ENCODE results near the gene CSPG5. TPM values are rescaled to one million over a fixed set of nuclear protein-coding genes. Genes with fewer than 3 reads are reported as not detected.

Gene CSPG5
- total and polyA plus RNA-seq, 5 donors from 2014 or later, result 0.25 TPM; not detected in 4

DNA sequence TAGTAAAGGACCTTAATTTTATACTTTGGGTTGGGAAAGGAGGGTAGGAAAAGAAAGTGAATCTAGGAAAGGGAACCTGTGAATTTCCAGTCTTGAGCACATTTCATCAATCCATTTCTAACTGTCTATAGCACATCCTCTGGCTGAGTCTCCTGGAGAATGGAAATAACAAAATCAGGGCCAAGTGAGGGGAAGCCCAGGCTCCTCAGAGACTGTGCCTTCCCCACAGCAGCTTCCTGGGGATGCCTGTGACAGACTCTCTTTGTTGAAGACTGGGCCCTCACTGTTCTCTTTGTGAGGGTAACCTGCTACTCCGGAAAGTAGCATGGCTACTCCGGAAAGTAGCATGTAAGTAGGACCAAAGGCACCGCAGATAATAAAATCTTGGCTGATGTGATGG is 22.6 kb upstream of the CSPG5 start:
- Histone ChIP-seq H3K4me3 (ENCODE audit: low read depth, low read length) (no peak overlapping the region), H3K27ac (ENCODE audit: insufficient read depth, low read length, poor library complexity, severe bottlenecking) (no peak overlapping the region), H3K4me1 (ENCODE audit: control insufficient read depth, insufficient read depth, low read length, poor library complexity, severe bottlenecking) (no peaks in the 10 kb centered on the region), H3K36me3 (ENCODE audit: control insufficient read depth, insufficient read depth, low read length) (peaks cover 44% of the 10 kb centered on the region), H3K27me3 (ENCODE audit: control insufficient read depth, insufficient read depth, low read length) (no peaks in the 10 kb centered on the region), H3K9me3 (ENCODE audit: control insufficient read depth in 2 of 2, low read length in 2 of 2) (no peaks in the 10 kb centered on the region)
- H3K36me3 Mint-ChIP-seq, result peaks cover 35% of the 10 kb centered on the region
- H3K27ac Mint-ChIP-seq, result no peak overlapping the region
- DNase-seq, result no peak
- H3K9me3 Mint-ChIP-seq, result peaks cover 0 to 2% (median 0%) of the 10 kb centered on the region in 7 donors
- no peaks in the 10 kb centered on the region for H3K27me3 Mint-ChIP-seq
- ATAC-seq (ENCODE audit: low read depth in 2 of 2), result no peak
- no peak overlapping the region for H3K4me3 Mint-ChIP-seq
- H3K4me1 Mint-ChIP-seq, result peaks cover 0 to 8% (median 3%) of the 10 kb centered on the region in 4 donors

DNA sequence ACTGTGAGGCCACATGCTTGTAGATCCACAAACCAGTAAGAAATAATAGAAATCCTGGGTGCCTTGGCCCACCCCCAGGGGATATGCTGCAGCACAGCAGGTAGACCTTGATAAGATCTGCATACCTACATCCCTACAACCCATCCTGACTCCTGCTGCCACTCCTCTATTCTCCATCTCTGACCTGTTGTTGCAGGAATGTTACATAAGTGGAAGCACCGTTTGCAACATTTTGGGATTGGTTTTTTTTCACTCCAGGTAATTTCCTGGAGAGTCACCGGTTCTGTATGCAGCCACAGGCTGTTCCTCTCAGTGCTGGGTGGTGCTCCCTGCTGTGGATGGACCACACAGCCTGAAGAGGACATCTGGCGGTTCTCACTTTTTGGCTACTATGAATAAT is 16.1 kb upstream of the CSPG5 start:
- Histone ChIP-seq H3K4me3 (ENCODE audit: low read depth, low read length) (no peak overlapping the region), H3K9me3 (ENCODE audit: control insufficient read depth in 2 of 2, low read length in 2 of 2) (no peaks in the 10 kb centered on the region), H3K4me1 (ENCODE audit: control insufficient read depth, insufficient read depth, low read length, poor library complexity, severe bottlenecking) (no peaks in the 10 kb centered on the region), H3K27ac (ENCODE audit: insufficient read depth, low read length, poor library complexity, severe bottlenecking) (no peak overlapping the region), H3K36me3 (ENCODE audit: control insufficient read depth, insufficient read depth, low read length) (peaks cover 36% of the 10 kb centered on the region), H3K27me3 (ENCODE audit: control insufficient read depth, insufficient read depth, low read length) (no peaks in the 10 kb centered on the region)
- Mint-ChIP-seq H3K27ac (peak overlapping the region in 1 of 3 donors; percentile 82), H3K4me1 (peaks cover 0 to 8% (median 5%) of the 10 kb centered on the region in 4 donors), H3K27me3 (no peaks in the 10 kb centered on the region), H3K9me3 (peaks cover 0 to 2% (median 0%) of the 10 kb centered on the region in 7 donors), H3K36me3 (peaks cover 48% of the 10 kb centered on the region), H3K4me3 (no peak overlapping the region)
- no peak for ATAC-seq (ENCODE audit: low read depth in 2 of 2)
- DNase-seq, result no peak

DNA sequence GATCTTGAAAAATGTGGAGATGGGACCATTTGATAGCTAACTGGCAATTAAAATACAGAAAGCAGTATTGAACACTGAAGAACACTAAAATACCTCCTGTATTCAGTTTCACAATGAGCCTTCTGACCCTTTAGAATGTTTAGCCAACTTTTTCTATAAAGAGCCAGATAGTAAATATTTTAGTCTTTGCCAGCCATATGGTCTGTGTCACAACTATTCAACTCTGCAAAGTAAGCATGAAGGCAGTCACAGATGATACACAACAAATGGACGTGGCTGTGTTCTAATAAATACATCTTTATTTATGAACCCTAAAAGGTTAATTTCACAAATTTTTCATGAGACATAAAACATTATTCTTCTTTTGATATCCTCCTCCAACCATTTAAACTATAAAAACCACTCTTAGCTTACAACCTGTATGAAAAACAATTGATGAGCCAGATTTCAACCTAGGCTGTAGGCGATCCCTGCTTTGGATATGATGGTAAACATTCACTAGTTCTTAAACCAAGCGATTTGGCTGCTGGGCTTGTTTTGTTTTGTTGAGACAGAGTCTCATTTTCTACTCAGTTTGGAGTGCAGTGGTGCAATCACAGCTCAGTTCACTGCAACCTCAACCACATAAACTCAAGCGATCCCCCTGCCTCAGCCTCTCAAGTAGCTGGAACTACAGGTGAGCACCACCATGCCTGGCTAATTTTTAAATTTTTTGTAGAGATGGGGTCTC is 13.6 kb upstream of the CSPG5 start:
- peak overlapping the region in 2 of 3 donors; percentile 17 to 52 for H3K27ac Mint-ChIP-seq

DNA sequence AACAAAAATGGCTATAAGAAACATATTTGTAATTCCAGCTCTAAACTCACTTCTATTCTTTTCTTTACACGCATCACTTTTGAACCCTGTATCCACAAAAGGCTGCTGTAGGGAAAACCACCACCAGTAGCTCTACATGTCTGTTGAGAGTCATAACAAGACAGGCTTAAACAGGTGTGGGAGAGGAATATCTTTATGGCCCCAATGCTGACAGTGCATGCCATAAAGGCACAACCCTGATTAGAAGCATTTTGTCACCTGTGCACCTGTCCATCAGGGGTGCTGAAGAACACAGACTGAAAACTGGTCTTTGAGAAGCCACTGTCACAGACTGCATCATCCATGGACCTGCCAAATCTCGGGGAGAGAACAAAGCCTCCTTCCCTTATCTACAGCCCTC is 11.6 kb upstream of the CSPG5 start:
- Histone ChIP-seq H3K27ac (ENCODE audit: insufficient read depth, low read length, poor library complexity, severe bottlenecking) (no peak overlapping the region), H3K9me3 (ENCODE audit: control insufficient read depth in 2 of 2, low read length in 2 of 2) (no peaks in the 10 kb centered on the region), H3K4me3 (ENCODE audit: low read depth, low read length) (no peak overlapping the region), H3K36me3 (ENCODE audit: control insufficient read depth, insufficient read depth, low read length) (peaks cover 62% of the 10 kb centered on the region), H3K4me1 (ENCODE audit: control insufficient read depth, insufficient read depth, low read length, poor library complexity, severe bottlenecking) (no peaks in the 10 kb centered on the region), H3K27me3 (ENCODE audit: control insufficient read depth, insufficient read depth, low read length) (no peaks in the 10 kb centered on the region)
- no peak overlapping the region for H3K4me3 Mint-ChIP-seq
- ATAC-seq (ENCODE audit: low read depth in 2 of 2) (no peak), DNase-seq (no peak)
- H3K4me1 Mint-ChIP-seq, result peaks cover 0 to 12% (median 4%) of the 10 kb centered on the region in 4 donors
- H3K36me3 Mint-ChIP-seq, result peaks cover 52% of the 10 kb centered on the region
- H3K9me3 Mint-ChIP-seq, result no peaks in the 10 kb centered on the region
- no peak overlapping the region for H3K27ac Mint-ChIP-seq
- no peaks in the 10 kb centered on the region for H3K27me3 Mint-ChIP-seq

More for the DNA sequence above, 13.6 kb upstream of the CSPG5 start:
- no peaks in the 10 kb centered on the region for H3K4me1 ChIP-seq (ENCODE audit: control insufficient read depth, insufficient read depth, low read length, poor library complexity, severe bottlenecking)
- ATAC-seq (ENCODE audit: low read depth in 2 of 2), result no peak
- no peak overlapping the region for H3K27ac ChIP-seq (ENCODE audit: insufficient read depth, low read length, poor library complexity, severe bottlenecking)
- Mint-ChIP-seq H3K36me3 (peaks cover 45% of the 10 kb centered on the region), H3K9me3 (no peaks in the 10 kb centered on the region), H3K4me1 (peaks cover 0 to 12% (median 4%) of the 10 kb centered on the region in 4 donors), H3K27me3 (no peaks in the 10 kb centered on the region), H3K4me3 (no peak overlapping the region)
- H3K4me3 ChIP-seq (ENCODE audit: low read depth, low read length), result no peak overlapping the region
- H3K9me3 ChIP-seq (ENCODE audit: control insufficient read depth in 2 of 2, low read length in 2 of 2), result no peaks in the 10 kb centered on the region
- DNase-seq, result no peak
- peaks cover 46% of the 10 kb centered on the region for H3K36me3 ChIP-seq (ENCODE audit: control insufficient read depth, insufficient read depth, low read length)
- no peaks in the 10 kb centered on the region for H3K27me3 ChIP-seq (ENCODE audit: control insufficient read depth, insufficient read depth, low read length)

DNA sequence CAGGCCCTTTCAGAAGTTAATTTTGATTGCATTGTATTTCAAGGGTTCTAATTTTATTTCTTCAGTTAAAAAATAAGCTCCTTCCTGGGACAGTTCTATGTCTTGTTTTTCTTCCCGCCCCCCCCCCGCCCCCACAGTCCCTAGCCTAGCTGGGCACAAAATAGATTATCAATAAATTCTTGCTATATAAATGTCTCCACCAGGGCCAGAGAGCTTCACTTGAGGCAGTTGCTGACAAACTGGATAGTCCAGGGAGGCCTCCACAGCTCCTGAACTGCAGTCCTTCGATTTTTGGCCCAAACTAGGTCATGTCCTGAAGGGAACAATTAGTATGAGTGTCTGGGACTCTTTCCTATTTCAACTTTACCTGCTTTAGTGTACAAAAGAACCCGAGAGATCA is 9.9 kb upstream of the CSPG5 start:
- H3K36me3 ChIP-seq (ENCODE audit: control insufficient read depth, insufficient read depth, low read length), result peaks cover 54% of the 10 kb centered on the region
- no peaks in the 10 kb centered on the region for H3K27me3 ChIP-seq (ENCODE audit: control insufficient read depth, insufficient read depth, low read length)
- no peak overlapping the region for H3K27ac ChIP-seq (ENCODE audit: insufficient read depth, low read length, poor library complexity, severe bottlenecking)
- no peak overlapping the region for H3K4me3 ChIP-seq (ENCODE audit: low read depth, low read length)
- H3K27ac Mint-ChIP-seq, result no peak overlapping the region
- DNase-seq, result no peak
- H3K4me1 Mint-ChIP-seq, result peaks cover 0 to 7% (median 3%) of the 10 kb centered on the region in 4 donors
- peaks cover 46% of the 10 kb centered on the region for H3K36me3 Mint-ChIP-seq
- H3K9me3 Mint-ChIP-seq, result no peaks in the 10 kb centered on the region
- no peaks in the 10 kb centered on the region for H3K9me3 ChIP-seq (ENCODE audit: control insufficient read depth in 2 of 2, low read length in 2 of 2)
- H3K4me3 Mint-ChIP-seq, result no peak overlapping the region
- no peaks in the 10 kb centered on the region for H3K4me1 ChIP-seq (ENCODE audit: control insufficient read depth, insufficient read depth, low read length, poor library complexity, severe bottlenecking)
- ATAC-seq (ENCODE audit: low read depth in 2 of 2), result no peak
- no peaks in the 10 kb centered on the region for H3K27me3 Mint-ChIP-seq

DNA sequence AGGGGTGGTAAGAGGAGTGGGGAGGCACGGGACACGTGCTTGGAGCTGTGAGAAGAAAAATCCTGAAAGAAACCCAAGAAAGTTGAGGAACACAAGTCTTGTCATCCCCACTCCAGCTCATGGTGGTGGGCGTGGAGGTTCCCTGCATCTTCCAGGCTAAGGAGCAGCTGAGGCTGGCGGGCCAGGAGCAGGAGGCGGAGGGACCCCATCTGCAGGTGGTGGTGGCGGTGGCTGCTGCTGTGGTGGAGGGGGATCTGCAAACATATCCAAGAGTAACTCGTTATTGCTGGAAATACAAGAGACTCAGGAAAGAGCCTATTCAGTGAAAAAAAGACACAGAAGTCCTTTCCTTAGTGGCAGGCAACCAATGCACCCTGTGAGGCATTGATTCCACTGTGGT is 9.4 kb upstream of the CSPG5 start:
- Histone ChIP-seq H3K27me3 (ENCODE audit: control insufficient read depth, insufficient read depth, low read length) (no peaks in the 10 kb centered on the region), H3K36me3 (ENCODE audit: control insufficient read depth, insufficient read depth, low read length) (peaks cover 54% of the 10 kb centered on the region), H3K27ac (ENCODE audit: insufficient read depth, low read length, poor library complexity, severe bottlenecking) (no peak overlapping the region), H3K4me1 (ENCODE audit: control insufficient read depth, insufficient read depth, low read length, poor library complexity, severe bottlenecking) (no peaks in the 10 kb centered on the region), H3K4me3 (ENCODE audit: low read depth, low read length) (no peak overlapping the region), H3K9me3 (ENCODE audit: control insufficient read depth in 2 of 2, low read length in 2 of 2) (no peaks in the 10 kb centered on the region)
- Mint-ChIP-seq H3K9me3 (no peaks in the 10 kb centered on the region), H3K36me3 (peaks cover 46% of the 10 kb centered on the region), H3K27me3 (peaks cover 1% of the 10 kb centered on the region), H3K4me1 (peaks cover 0 to 7% (median 3%) of the 10 kb centered on the region in 4 donors), H3K27ac (no peak overlapping the region), H3K4me3 (no peak overlapping the region)
- ATAC-seq (ENCODE audit: low read depth in 2 of 2) (no peak), DNase-seq (no peak)

DNA sequence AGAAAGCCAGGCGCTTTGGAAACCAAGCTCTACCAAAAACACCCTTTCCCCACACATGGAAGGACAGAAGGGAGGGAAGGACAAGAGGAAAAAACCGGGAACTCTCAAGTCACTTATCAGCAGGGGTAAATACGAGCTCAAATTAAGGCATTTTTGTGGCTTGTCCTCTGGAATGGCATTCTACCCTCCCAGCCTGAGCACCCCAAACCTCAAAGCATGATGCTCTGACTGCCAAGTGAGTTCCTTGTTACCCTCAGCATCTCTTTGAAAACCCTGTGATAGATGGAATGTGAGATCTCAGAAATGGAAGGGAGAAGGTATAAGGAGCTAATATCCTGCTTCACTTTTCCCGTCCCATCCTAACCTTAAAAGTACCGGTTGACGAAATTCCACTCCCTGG is 8.1 kb upstream of the CSPG5 start:
- Histone ChIP-seq H3K9me3 (ENCODE audit: control insufficient read depth in 2 of 2, low read length in 2 of 2) (no peaks in the 10 kb centered on the region), H3K36me3 (ENCODE audit: control insufficient read depth, insufficient read depth, low read length) (peaks cover 54% of the 10 kb centered on the region), H3K4me3 (ENCODE audit: low read depth, low read length) (no peak overlapping the region), H3K27ac (ENCODE audit: insufficient read depth, low read length, poor library complexity, severe bottlenecking) (no peak overlapping the region), H3K4me1 (ENCODE audit: control insufficient read depth, insufficient read depth, low read length, poor library complexity, severe bottlenecking) (no peaks in the 10 kb centered on the region), H3K27me3 (ENCODE audit: control insufficient read depth, insufficient read depth, low read length) (no peaks in the 10 kb centered on the region)
- Mint-ChIP-seq H3K27ac (no peak overlapping the region), H3K4me1 (peaks cover 0 to 4% (median 0%) of the 10 kb centered on the region in 4 donors), H3K4me3 (no peak overlapping the region), H3K9me3 (no peaks in the 10 kb centered on the region), H3K27me3 (peaks cover 6% of the 10 kb centered on the region), H3K36me3 (peaks cover 42% of the 10 kb centered on the region)
- ATAC-seq (ENCODE audit: low read depth in 2 of 2), result no peak
- DNase-seq, result no peak

Data from CD4-positive, CD25-positive, alpha-beta regulatory T cell (primary cell).